H1 (cell line): ENCODE results near the gene SBF1. TPM values are rescaled to one million over a fixed set of nuclear protein-coding genes. Genes with fewer than 3 reads are reported as not detected.

Experiments
- CTCF ChIA-PET: fragments of 300-600 bp; sonication (Branson Sonifier 250); formaldehyde crosslinking; loops from one replicate; lab custom pipeline; 2021; ENCODE audit not compliant: partially characterized antibody; lab: Charles Lee
- POLR2A ChIA-PET: fragments of 300-600 bp; sonication (Branson Sonifier 250); formaldehyde crosslinking; loops from one replicate; lab custom pipeline; 2021; ENCODE audit warnings: inconsistent platforms; ENCODE audit not compliant: partially characterized antibody; lab: Charles Lee
- DNase-seq, 2 experiments: peaks; one replicate each; pipeline versions ENCODE4 v3.0.0 to v3.0.0-alpha.2; 2010 to 2022; ENCODE audit warnings: low spot score in 2 of 2, low read depth in 1 of 2, mixed read lengths in 1 of 2
- FAIRE-seq: peaks from 2 replicates; lab custom pipeline; 2011; peaks lifted over from hg19 to GRCh38; lab: Jason Lieb, UNC
- H2AFZ ChIP-seq: 2 replicates; pipeline ENCODE4 v1.8.1; 2012; ENCODE audit warnings: low read length, inconsistent platforms
- H2AK5ac ChIP-seq: 2 replicates; pipeline ENCODE4 v1.6.1; 2013; ENCODE audit warnings: low read depth, low read length
- H2BK120ac ChIP-seq: replicated peaks from 2 replicates; pipeline ENCODE3; 2013; ENCODE audit warnings: low read depth, low read length, inconsistent platforms
- H2BK12ac ChIP-seq: 2 replicates; pipeline ENCODE4 v1.6.1; 2013; ENCODE audit warnings: low read depth, low read length
- H2BK15ac ChIP-seq: 2 replicates; pipeline ENCODE4 v1.6.1; 2013; ENCODE audit warnings: low read length
- H2BK20ac ChIP-seq: 2 replicates; pipeline ENCODE4 v1.6.1; 2013; ENCODE audit warnings: low read length
- H2BK5ac ChIP-seq: 2 replicates; pipeline ENCODE4 v1.6.1; 2013; ENCODE audit warnings: low read depth, low read length
- H3K14ac ChIP-seq: 2 replicates; pipeline ENCODE4 v1.6.1; 2013; ENCODE audit warnings: inconsistent platforms; ENCODE audit not compliant: insufficient read length
- H3K18ac ChIP-seq: 2 replicates; pipeline ENCODE4 v1.6.1; 2013; ENCODE audit warnings: low read length; ENCODE audit errors: extremely low read depth
- H3K23ac ChIP-seq: 2 replicates; pipeline ENCODE4 v1.6.1; 2013; ENCODE audit warnings: inconsistent platforms; ENCODE audit not compliant: insufficient read length
- H3K23me2 ChIP-seq: 2 replicates; pipeline ENCODE4 v1.6.1; 2013; ENCODE audit warnings: low read depth, low read length
- H3K27ac ChIP-seq: 2 replicates; pipeline ENCODE4 v1.6.1; 2011; ENCODE audit warnings: low read depth, low read length, inconsistent platforms
- H3K27me3 ChIP-seq, 4 experiments: replicated peaks in 1 of 4; 1 replicate in 1 of 4; 2 replicates in 3 of 4; pipeline versions ENCODE4 v1.6.1 to v1.8.1; 2011 to 2013; ENCODE audit warnings: low read length in 3 of 4, mild to moderate bottlenecking in 3 of 4, inconsistent platforms in 2 of 4, mixed read lengths in 2 of 4, moderate library complexity in 1 of 4; ENCODE audit not compliant: control insufficient read depth in 3 of 4, insufficient read depth in 3 of 4; ENCODE audit errors: extremely low read depth in 1 of 4
- H3K36me3 ChIP-seq, 4 experiments: 2 replicates each; pipeline versions ENCODE4 v1.6.1 to v1.8.1; 2011 to 2013; ENCODE audit warnings: mild to moderate bottlenecking in 4 of 4, low read length in 3 of 4, moderate library complexity in 2 of 4, control low read depth in 1 of 4, inconsistent platforms in 1 of 4; ENCODE audit not compliant: insufficient read depth in 4 of 4, control insufficient read depth in 2 of 4
- H3K4ac ChIP-seq: replicated peaks from 2 replicates; pipeline ENCODE3; 2013; ENCODE audit warnings: low read length, low read depth, mixed read lengths, inconsistent platforms; ENCODE audit not compliant: insufficient read length
- H3K4me1 ChIP-seq, 4 experiments: replicated peaks in 1 of 4; 1 replicate in 1 of 4; 2 replicates in 3 of 4; pipeline versions ENCODE4 v1.6.1 to v1.8.1; 2011 to 2013; ENCODE audit warnings: low read length in 3 of 4, inconsistent platforms in 2 of 4, mixed read lengths in 1 of 4; ENCODE audit not compliant: insufficient read depth in 4 of 4, control insufficient read depth in 3 of 4
- H3K4me2 ChIP-seq, 2 experiments: 2 replicates each; pipeline versions ENCODE4 v1.6.1 to v1.8.1; 2011 to 2013; ENCODE audit warnings: low read depth in 2 of 2, low read length in 2 of 2, control low read depth in 1 of 2, inconsistent platforms in 1 of 2, mild to moderate bottlenecking in 1 of 2; ENCODE audit not compliant: insufficient read depth in 1 of 2
- H3K4me3 ChIP-seq, 4 experiments: fragments of 200-600, 300-600 bp in 1 of 4; sonication (generic), shearing (Covaris generic), sonication (Bioruptor Twin) in 1 of 4; 2 replicates each; pipeline versions ENCODE4 v1.5.1 to v1.8.1; 2011 to 2016; ENCODE audit warnings: low read length in 4 of 4, low read depth in 3 of 4, control low read depth in 2 of 4, inconsistent platforms in 2 of 4, mild to moderate bottlenecking in 2 of 4, mixed read lengths in 1 of 4, moderate library complexity in 1 of 4; ENCODE audit not compliant: insufficient read depth in 2 of 4; ENCODE audit errors: extremely low read depth in 1 of 4
- H3K56ac ChIP-seq: replicated peaks from 2 replicates; pipeline ENCODE3; 2013; ENCODE audit warnings: low read depth, mild to moderate bottlenecking, mixed read lengths, low read length, inconsistent platforms; ENCODE audit not compliant: insufficient read length
- H3K79me1 ChIP-seq: 2 replicates; pipeline ENCODE4 v1.6.1; 2013; ENCODE audit warnings: low read depth, low read length, control low read depth
- H3K79me2 ChIP-seq, 2 experiments: 2 replicates each; pipeline versions ENCODE4 v1.6.1 to v1.8.1; 2012 to 2013; ENCODE audit warnings: low read length in 2 of 2, mild to moderate bottlenecking in 2 of 2, inconsistent platforms in 1 of 2; ENCODE audit not compliant: insufficient read depth in 2 of 2, control insufficient read depth in 1 of 2
- H3K9ac ChIP-seq, 4 experiments: replicated peaks in 1 of 4; 1 replicate in 1 of 4; 2 replicates in 3 of 4; pipeline versions ENCODE4 v1.6.1 to v1.8.1; 2011 to 2013; ENCODE audit warnings: low read depth in 3 of 4, low read length in 3 of 4, control low read depth in 2 of 4, mild to moderate bottlenecking in 2 of 4, moderate library complexity in 2 of 4, inconsistent platforms in 1 of 4; ENCODE audit errors: extremely low read depth in 1 of 4
- H3K9me3 ChIP-seq, 2 experiments: 2 replicates each; pipeline versions ENCODE4 v1.6.1 to v1.8.1; 2012 to 2013; ENCODE audit warnings: mild to moderate bottlenecking in 2 of 2, moderate library complexity in 2 of 2, control low read depth in 1 of 2, inconsistent platforms in 1 of 2, low read depth in 1 of 2, low read length in 1 of 2, mixed read lengths in 1 of 2; ENCODE audit not compliant: insufficient read depth in 2 of 2
- H4K20me1 ChIP-seq, 2 experiments: replicated peaks in 1 of 2; 2 replicates each; pipeline versions ENCODE3 to v1.8.1; 2011 to 2013; ENCODE audit warnings: inconsistent platforms in 2 of 2, low read length in 2 of 2, mild to moderate bottlenecking in 1 of 2; ENCODE audit not compliant: insufficient read depth in 2 of 2, control insufficient read depth in 1 of 2
- H4K5ac ChIP-seq: 2 replicates; pipeline ENCODE4 v1.6.1; 2013; ENCODE audit warnings: low read length, low read depth, mixed read lengths, inconsistent platforms; ENCODE audit not compliant: insufficient read length
- H4K8ac ChIP-seq: 2 replicates; pipeline ENCODE4 v1.8.0; 2013; ENCODE audit warnings: mild to moderate bottlenecking, moderate library complexity, low read length, inconsistent platforms; ENCODE audit not compliant: insufficient read depth; ENCODE audit errors: extremely low read depth
- H4K91ac ChIP-seq: replicated peaks from 2 replicates; pipeline ENCODE3; 2013; ENCODE audit warnings: low read length, mixed read lengths, inconsistent platforms; ENCODE audit not compliant: insufficient read length
- CBX5 ChIP-seq: fragments of 300-800, 300-1000 bp; sonication (generic); IDR thresholded peaks from 2 replicates; pipeline ENCODE4 v1.7.1; 2016; ENCODE audit warnings: antibody characterized with exemption, low read length, low read depth
- CHD1 ChIP-seq: IDR thresholded peaks from 2 replicates; pipeline ENCODE4 v1.6.1; 2012; ENCODE audit warnings: low read depth, low read length, improper control_type of control experiment
- CREB1 ChIP-seq: IDR thresholded peaks from 2 replicates; pipeline ENCODE4 v1.6.1; 2012; ENCODE audit warnings: inconsistent platforms
- RAD21 ChIP-seq, 2 experiments: IDR thresholded peaks in 1 of 2; conservative IDR thresholded peaks in 1 of 2; 2 replicates each; pipeline ENCODE4 v1.6.1; 2011; ENCODE audit warnings: low read depth in 2 of 2, low read length in 2 of 2, improper control_type of control experiment in 1 of 2, inconsistent platforms in 1 of 2, mild to moderate bottlenecking in 1 of 2, moderate library complexity in 1 of 2
- RFX5 ChIP-seq: IDR thresholded peaks from 2 replicates; pipeline ENCODE4 v1.6.1; 2011; ENCODE audit warnings: low read depth, low read length, improper control_type of control experiment, borderline replicate concordance
- RNF2 ChIP-seq: fragments of 200-900, 300-1000 bp; sonication (generic); IDR thresholded peaks from 2 replicates; pipeline ENCODE4 v1.7.1; 2016; ENCODE audit warnings: borderline replicate concordance, low read depth, mild to moderate bottlenecking, antibody characterized with exemption, low read length; ENCODE audit not compliant: poor library complexity, severe bottlenecking; ENCODE audit errors: missing control alignments
- SUZ12 ChIP-seq: fragments of 200-600 bp; sonication (generic); IDR thresholded peaks from 2 replicates; pipeline ENCODE4 v1.6.1; 2012; ENCODE audit warnings: mild to moderate bottlenecking, inconsistent platforms, low read length, moderate library complexity, mixed read lengths
- TCF12 ChIP-seq: IDR thresholded peaks from 2 replicates; pipeline ENCODE4 v1.6.1; 2011; ENCODE audit warnings: low read depth, mild to moderate bottlenecking, low read length
- WGBS, 2 experiments: shearing (Covaris generic) in 1 of 2; methylation state at CpG; one replicate each; pipeline versions ENCODE4 v1.1.6 to v1.1.7; 2013 to 2015; ENCODE audit warnings: low lambda C conversion rate in 2 of 2, mixed read lengths in 2 of 2, inconsistent platforms in 1 of 2, low coverage in 1 of 2, missing lambda C conversion rate in 1 of 2; ENCODE audit not compliant: insufficient replicate concordance in 2 of 2, insufficient coverage in 1 of 2, insufficient read length in 1 of 2; ENCODE audit errors: extremely low coverage in 1 of 2, missing lambda C conversion rate in 1 of 2; 5-methylcytosine and 5-hydroxymethylcytosine counted together
- polyA plus RNA-seq, 7 experiments: library from polyadenylated mRNA; depleted of rRNA in 3 of 7; stranded (reverse) in 5 of 7; unstranded in 2 of 7; fragments of >200 nt in 5 of 7; fragments of 200-250 nt in 2 of 7; gene quantifications; 1 replicate in 5 of 7; 2 replicates in 1 of 7; 4 replicates in 1 of 7; pipeline versions ENCODE4 v1.2.1 to v1.2.3, GENCODE V29; 2011 to 2013; ENCODE audit warnings: missing spikeins in 2 of 7, mixed read lengths in 2 of 7
- total RNA-seq: library from RNA; stranded (reverse); fragmentation: NEBNext Ultra II Directional; extraction: Animal tissue kit (Norgen Biotek cat#: 25700); gene quantifications from 2 replicates; pipeline ENCODE4 v1.2.1, GENCODE V29; 2021

The SBF1 gene
- total and polyA plus RNA-seq, 2 of the 8 experiments (the other 6 are each of a cell fraction or from before 2014, with no cell fraction given): 29.1 to 71.5 TPM

DNA sequence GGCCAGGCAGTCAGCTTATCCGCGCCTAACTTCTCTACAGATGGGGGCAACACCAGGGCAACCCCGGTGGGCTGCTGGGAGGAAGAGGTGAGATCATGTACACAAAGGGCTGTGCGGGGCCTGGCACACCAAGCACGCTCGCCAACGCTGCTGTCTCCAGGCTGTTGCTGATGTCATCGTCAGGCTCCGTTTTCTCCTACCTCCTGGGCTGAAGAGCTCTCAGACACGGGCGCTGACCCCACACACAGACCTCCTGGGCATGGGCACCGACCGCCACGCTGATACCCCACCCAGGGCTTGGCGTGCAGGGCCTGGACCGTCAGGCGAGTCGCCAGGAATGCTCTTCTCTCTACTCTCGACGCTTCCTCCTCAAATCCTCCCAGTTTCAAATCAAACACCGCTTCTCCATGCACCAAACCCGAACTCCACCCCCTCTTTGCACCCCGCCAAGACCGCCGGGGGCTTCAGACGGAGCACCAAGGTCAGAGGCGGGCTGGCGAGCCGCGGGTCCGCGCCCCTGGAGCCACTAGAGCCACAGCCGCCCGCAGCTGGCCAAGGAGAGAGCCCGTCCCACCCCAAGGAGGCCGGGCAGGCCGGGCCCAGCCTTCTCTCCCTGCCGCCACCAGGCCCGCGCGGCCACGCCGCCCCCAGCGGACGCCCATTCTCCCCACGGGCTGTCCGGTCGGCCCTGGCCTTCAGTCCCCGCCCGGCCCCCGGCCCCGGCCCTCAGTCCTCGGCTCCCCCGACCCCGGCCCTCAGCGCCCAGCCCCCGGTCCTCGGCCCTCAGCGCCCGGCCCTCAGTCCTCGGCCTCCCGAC lies 772 bp downstream of the SBF1 start:
- ChIA-PET POLR2A (interaction anchor here (0.6 to 2.0 kb wide), 7 partner anchors 7 to 146 kb away, joined by 3 to 20 read pairs (median 3); partner anchors contain the start of gene ADM2), CTCF (interaction anchor here (0.9 to 9.1 kb wide), 12 partner anchors 9 to 153 kb away, joined by 3 to 60 read pairs (median 5); partner anchors contain the start of gene SCO2)
- peaks cover 0 to 29% (median 18%) of the 10 kb centered on the region in 4 experiments; a peak in 6 of 7 replicates for H3K4me1 ChIP-seq
- H2AK5ac ChIP-seq: 0 out of 2 replicates have a peak overlapping the region, but pooled peaks have one; percentile 3
- no peak overlapping the region for H2AFZ ChIP-seq
- H3K56ac ChIP-seq: peak overlapping the region; percentile 82
- H4K20me1 ChIP-seq: peaks cover 38 to 46% of the 10 kb centered on the region in 2 experiments
- peak overlapping the region in 3 of 4 experiments; percentile 35 to 58 (median 57); a peak in 4 of 7 replicates for H3K9ac ChIP-seq
- DNase-seq: no peak
- no peak overlapping the region for H3K18ac ChIP-seq
- no peak overlapping the region for H4K8ac ChIP-seq
- H3K23me2 ChIP-seq: peaks cover 8% of the 10 kb centered on the region; the same call in 1 of the 2 replicates
- peaks cover 0 to 48% of the 10 kb centered on the region in 2 experiments; a peak in 3 of 4 replicates for H3K79me2 ChIP-seq
- 41% methylated on average over 23 of the region's 62 CpGs; no CpG with 5 or more reads in 1 of the 2 experiments for WGBS, 2 experiments
- H4K5ac ChIP-seq: no peak overlapping the region
- peaks cover 29% of the 10 kb centered on the region for H3K79me1 ChIP-seq
- no peak overlapping the region for H2BK20ac ChIP-seq
- H3K4ac ChIP-seq: no peak overlapping the region
- H3K27ac ChIP-seq: no peak overlapping the region
- H2BK5ac ChIP-seq: no peak overlapping the region
- H3K36me3 ChIP-seq: no peaks in the 10 kb centered on the region
- H3K14ac ChIP-seq: no peak overlapping the region
- no peak overlapping the region for H4K91ac ChIP-seq
- no peaks in the 10 kb centered on the region for H3K9me3 ChIP-seq
- FAIRE-seq: no peak
- no peak overlapping the region for H2BK12ac ChIP-seq
- peaks cover 0 to 4% (median 0%) of the 10 kb centered on the region in 4 experiments; a peak in 1 of 7 replicates for H3K27me3 ChIP-seq
- peak overlapping the region; percentile 67 to 81 for H3K4me2 ChIP-seq
- H2BK120ac ChIP-seq: no peak overlapping the region
- no peak for TF ChIP-seq CBX5
- no peak for TF ChIP-seq CREB1
- TF ChIP-seq CHD1: no peak
- TF ChIP-seq RAD21 (IDR thresholded peaks at IDR 0.05 in 1 of 2, conservative IDR thresholded peaks at IDR 0.05 in 1 of 2; ENCODE audit: low read depth in 2 of 2, low read length in 2 of 2): no peak
- TF ChIP-seq TCF12: no peak
- TF ChIP-seq RFX5: no peak
- no peak for TF ChIP-seq RNF2
- TF ChIP-seq SUZ12: no peak
- H2BK15ac ChIP-seq: no peak overlapping the region
- H3K4me3 ChIP-seq: peak overlapping the region; percentile 53 to 84 (median 60)
- H3K23ac ChIP-seq: no peak overlapping the region
